Progenitor cell of endocrine pancreas (in vitro differentiated cells): Measurements from ENCODE around the gene GPR87. TPM values are rescaled to one million over a fixed set of nuclear protein-coding genes. Genes with fewer than 3 reads are reported as not detected.
A peak's percentile ranks its signal among the peaks of the same experiment; 100 is the strongest.

Source experiments
- DNase-seq: peaks from one replicate; pipeline ENCODE4 v3.0.0; 2021; ENCODE audit warnings: low spot score; ENCODE audit not compliant: unreplicated experiment
- H3K27ac Mint-ChIP-seq: 2 replicates; pipeline ENCODE4 v1.8.0; 2021; ENCODE audit warnings: mild to moderate bottlenecking, moderate library complexity, mixed read lengths
- H3K27me3 Mint-ChIP-seq: 2 replicates; pipeline ENCODE4 v1.8.0; 2021; ENCODE audit warnings: mixed read lengths
- H3K36me3 Mint-ChIP-seq: 2 replicates; pipeline ENCODE4 v1.8.0; 2022; ENCODE audit warnings: mixed read lengths; ENCODE audit not compliant: insufficient read depth
- H3K4me1 Mint-ChIP-seq: 2 replicates; pipeline ENCODE4 v1.8.0; 2021; ENCODE audit warnings: low read depth, mixed read lengths
- H3K4me3 Mint-ChIP-seq: 2 replicates; pipeline ENCODE4 v1.8.0; 2021; ENCODE audit warnings: low read depth, mild to moderate bottlenecking, moderate library complexity, mixed read lengths
- H3K9me3 Mint-ChIP-seq: 2 replicates; pipeline ENCODE4 v1.8.0; 2021; ENCODE audit warnings: low read depth, mixed read lengths
- CTCF ChIP-seq: fragments of 200-600 bp; sonication (generic); IDR thresholded peaks from one replicate; pipeline ENCODE4 v1.5.0; 2021; ENCODE audit warnings: antibody characterized with exemption, mild to moderate bottlenecking; ENCODE audit not compliant: unreplicated experiment
- total RNA-seq: library from RNA; stranded (reverse); gene quantifications from 2 replicates; pipeline ENCODE4 v1.2.1, GENCODE V29; 2021

GPR87 gene
- total RNA-seq, 1 donor from 2014 or later = not detected

GRCh38 chr3:151327571-151328198, 11.1 kb upstream of the GPR87 start:
- no peaks in the 10 kb centered on the region for H3K27me3 Mint-ChIP-seq
- no peaks in the 10 kb centered on the region for H3K36me3 Mint-ChIP-seq
- H3K4me1 Mint-ChIP-seq = no peaks in the 10 kb centered on the region
- no peak for DNase-seq
- peak; percentile 72 for TF ChIP-seq CTCF
- no peak overlapping the region for H3K4me3 Mint-ChIP-seq
- no peaks in the 10 kb centered on the region for H3K9me3 Mint-ChIP-seq
- no peak overlapping the region for H3K27ac Mint-ChIP-seq

GRCh38 chr3:151322511-151322910, 5.9 kb upstream of the GPR87 start:
- no peak for DNase-seq
- TF ChIP-seq CTCF = no peak
- no peaks in the 10 kb centered on the region for H3K36me3 Mint-ChIP-seq

GRCh38 chr3:151321526-151321925, 4.9 kb upstream of the GPR87 start:
- Mint-ChIP-seq H3K9me3 (no peaks in the 10 kb centered on the region), H3K27ac (no peak overlapping the region), H3K27me3 (no peaks in the 10 kb centered on the region), H3K36me3 (no peaks in the 10 kb centered on the region), H3K4me3 (no peak overlapping the region), H3K4me1 (no peaks in the 10 kb centered on the region)
- TF ChIP-seq CTCF = no peak
- DNase-seq = no peak

More at GRCh38 chr3:151322511-151322910, 5.9 kb upstream of the GPR87 start:
- Mint-ChIP-seq H3K4me3 (no peak overlapping the region), H3K9me3 (no peaks in the 10 kb centered on the region), H3K27ac (no peak overlapping the region), H3K27me3 (no peaks in the 10 kb centered on the region), H3K4me1 (no peaks in the 10 kb centered on the region)

- Mint-ChIP-seq H3K36me3 (no peaks in the 10 kb centered on the region), H3K4me1 (no peaks in the 10 kb centered on the region), H3K27ac (no peak overlapping the region), H3K9me3 (no peaks in the 10 kb centered on the region), H3K27me3 (no peaks in the 10 kb centered on the region), H3K4me3 (no peak overlapping the region)
- no peak for DNase-seq
- no peak for TF ChIP-seq CTCF
Observed at GRCh38 chr3:151320131-151320530, 3.5 kb upstream of the GPR87 start.

- no peaks in the 10 kb centered on the region for H3K4me1 Mint-ChIP-seq
- no peak overlapping the region for H3K27ac Mint-ChIP-seq
- no peaks in the 10 kb centered on the region for H3K9me3 Mint-ChIP-seq
- H3K36me3 Mint-ChIP-seq = no peaks in the 10 kb centered on the region
- no peak for TF ChIP-seq CTCF
- no peak overlapping the region for H3K4me3 Mint-ChIP-seq
- no peak for DNase-seq
- no peaks in the 10 kb centered on the region for H3K27me3 Mint-ChIP-seq
Observed at GRCh38 chr3:151319628-151320027, 3.0 kb upstream of the GPR87 start.
